HepG2 (cell line): ENCODE data around the gene SLC4A5. TPM values are rescaled to one million over a fixed set of nuclear protein-coding genes. Genes with fewer than 3 reads are reported as not detected.

Experiments
- CCAR2 ChIP-seq: fragments of 200-400 bp; formaldehyde crosslinking; optimal IDR thresholded peaks from 2 replicates; pipeline ENCODE3; 2018; ENCODE audit warnings: low read depth, mild to moderate bottlenecking, low read length, moderate library complexity
- CHD2 ChIP-seq: IDR thresholded peaks from 2 replicates; pipeline ENCODE4 v1.6.1; 2011; ENCODE audit warnings: low read depth, low read length, improper control_type of control experiment
- E2F2 ChIP-seq: sonication (generic); formaldehyde crosslinking; IDR thresholded peaks from 2 replicates; pipeline ENCODE4 v1.4.0; 2020; ENCODE audit warnings: missing genetic modification reagents, borderline replicate concordance
- ETV5 ChIP-seq: IDR thresholded peaks from 2 replicates; pipeline ENCODE4 v1.6.1; 2018; ENCODE audit warnings: missing biosample characterization, missing genetic modification reagents, inconsistent platforms, borderline replicate concordance
- GABPA ChIP-seq, 2 experiments: IDR thresholded peaks; 2 replicates each; pipeline ENCODE4 v1.6.1; 2011 to 2016; ENCODE audit warnings: low read depth in 2 of 2, low read length in 1 of 2, missing biosample characterization in 1 of 2, missing genetic modification characterization in 1 of 2
- GTF2F1 ChIP-seq: fragments of 150-350 bp; IDR thresholded peaks from 2 replicates; pipeline ENCODE4 v1.6.1; 2014; ENCODE audit warnings: low read length
- KAT7 ChIP-seq: IDR thresholded peaks from 2 replicates; pipeline ENCODE4 v1.6.1; 2018; ENCODE audit warnings: borderline replicate concordance, missing compliant biosample characterization
- MAFK ChIP-seq, 2 experiments: IDR thresholded peaks in 1 of 2; conservative IDR thresholded peaks in 1 of 2; 2 replicates each; pipeline ENCODE4 v1.6.1; 2011; ENCODE audit warnings: improper control_type of control experiment in 2 of 2, low read length in 2 of 2
- MYNN ChIP-seq: sonication (generic); formaldehyde crosslinking; IDR thresholded peaks from 2 replicates; pipeline ENCODE4 v1.4.0; 2020; ENCODE audit warnings: mild to moderate bottlenecking, low read depth, missing genetic modification reagents
- PHB2 ChIP-seq: fragments of 450-650 bp; IDR thresholded peaks from 2 replicates; pipeline ENCODE4 v1.6.1; 2018; ENCODE audit not compliant: partially characterized antibody
- POLR2AphosphoS2 ChIP-seq: IDR thresholded peaks from 2 replicates; pipeline ENCODE4 v1.6.1; 2011; ENCODE audit warnings: low read depth, low read length, improper control_type of control experiment
- RARG ChIP-seq: sonication (generic); formaldehyde crosslinking; IDR thresholded peaks from 2 replicates; pipeline ENCODE4 v1.4.0; 2020; ENCODE audit warnings: low read depth, mild to moderate bottlenecking, missing genetic modification reagents
- SMC3 ChIP-seq: IDR thresholded peaks from 2 replicates; pipeline ENCODE4 v1.6.1; 2011; ENCODE audit warnings: low read length, improper control_type of control experiment
- U2AF1 ChIP-seq: fragments of 200-400 bp; formaldehyde crosslinking; optimal IDR thresholded peaks from 2 replicates; pipeline ENCODE3; 2017; ENCODE audit warnings: mild to moderate bottlenecking, low read depth, low read length
- ZBTB46 ChIP-seq: sonication (generic); formaldehyde crosslinking; IDR thresholded peaks from 2 replicates; pipeline ENCODE4 v1.4.0; 2020; ENCODE audit warnings: mild to moderate bottlenecking, missing genetic modification reagents, borderline replicate concordance
- ZEB1 ChIP-seq: IDR thresholded peaks from 2 replicates; pipeline ENCODE4 v1.6.1; 2012; ENCODE audit warnings: mild to moderate bottlenecking, low read depth, inconsistent platforms; ENCODE audit not compliant: insufficient replicate concordance
- ZNF232 ChIP-seq: sonication (generic); formaldehyde crosslinking; IDR thresholded peaks from 2 replicates; pipeline ENCODE4 v1.4.0; 2020; ENCODE audit warnings: missing genetic modification reagents, borderline replicate concordance
- ZNF292 ChIP-seq: sonication (generic); formaldehyde crosslinking; IDR thresholded peaks from 2 replicates; pipeline ENCODE4 v1.8.1; 2022; ENCODE audit warnings: mild to moderate bottlenecking, low read depth, missing genetic modification reagents, borderline replicate concordance
- ZNF550 ChIP-seq: sonication (generic); formaldehyde crosslinking; IDR thresholded peaks from 2 replicates; pipeline ENCODE4 v1.4.0; 2020; ENCODE audit warnings: mild to moderate bottlenecking, missing genetic modification reagents, borderline replicate concordance
- ZNF766 ChIP-seq: sonication (generic); formaldehyde crosslinking; IDR thresholded peaks from 2 replicates; pipeline ENCODE4 v1.5.0; 2020; ENCODE audit warnings: missing genetic modification reagents, borderline replicate concordance
- polyA plus RNA-seq, 8 experiments: library from polyadenylated mRNA; depleted of rRNA in 3 of 8; stranded (reverse) in 7 of 8; unstranded in 1 of 8; fragments of >200 nt; fragmentation: Illumina TruSeq in 4 of 8; extraction: Trizol in 4 of 8; gene quantifications; 2 replicates each; pipeline versions ENCODE4 v1.2.1 to v1.2.3, GENCODE V29; 2011 to 2016; ENCODE audit warnings: low read depth in 4 of 8, missing spikeins in 1 of 8, mixed read lengths in 1 of 8; ENCODE audit not compliant: insufficient read depth in 1 of 8
- total RNA-seq, 5 experiments: library from RNA; depleted of rRNA; stranded (reverse); fragments of >200 nt; fragmentation: Illumina TruSeq; extraction: Trizol; gene quantifications; 2 replicates each; pipeline ENCODE4 v1.2.3, GENCODE V29; 2016; ENCODE audit warnings: low read depth in 1 of 5
- TF ChIP-seq, protein P1 (sequence below): IDR thresholded peaks from 2 replicates; pipeline ENCODE4 v1.6.1; 2016; ENCODE audit warnings: low read depth, control low read depth
- TF ChIP-seq, protein P2 (sequence below): sonication (generic); formaldehyde crosslinking; IDR thresholded peaks from 2 replicates; pipeline ENCODE4 v1.4.0; 2020; ENCODE audit warnings: missing genetic modification reagents, borderline replicate concordance
- TF ChIP-seq, protein P3 (sequence below): IDR thresholded peaks from 2 replicates; pipeline ENCODE4 v1.6.1; 2016; ENCODE audit warnings: mild to moderate bottlenecking

The SLC4A5 gene
- total and polyA plus RNA-seq, 2 of the 13 experiments (the other 11 are each of a cell fraction or from before 2014, with no cell fraction given): 0.50 TPM; not detected in 1

DNA sequence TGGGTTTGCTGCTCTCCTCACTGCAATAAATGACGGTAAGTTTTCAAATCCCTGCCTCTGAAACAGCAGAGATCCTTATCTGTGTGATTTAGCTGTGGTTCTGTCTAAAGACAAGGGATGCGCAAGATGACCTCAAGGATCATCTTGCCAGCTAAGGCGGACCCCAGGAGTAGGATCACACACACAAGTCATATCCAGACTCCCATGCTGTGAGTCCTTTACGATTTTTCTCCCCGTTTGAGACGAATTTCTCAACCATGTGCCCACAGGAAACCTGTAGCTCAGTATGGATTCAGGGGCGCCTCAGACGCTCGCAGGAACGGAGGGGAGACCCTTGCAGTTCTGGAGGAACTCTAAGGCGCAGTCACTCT, 48.0 kb upstream of the SLC4A5 start (continued):
- TF ChIP-seq ZBTB46 (no peak), ZNF292 (CRISPR knock-in tag) (no peak), CHD2 (no peak), ZNF766 (no peak), U2AF1 (no peak), PHB2 (no peak), ETV5 (CRISPR knock-in tag) (no peak), E2F2 (CRISPR knock-in tag) (no peak), ZEB1 (no peak), KAT7 (CRISPR knock-in tag) (no peak), RARG (no peak), SMC3 (no peak), CCAR2 (no peak), MYNN (0 out of 2 replicates have a peak, but pooled peaks have one; percentile 17), ZNF550 (CRISPR knock-in tag) (no peak), ZNF232 (no peak), GABPA (IDR thresholded peaks at IDR 0.05; ENCODE audit: low read depth, low read length) (no peak), GABPA (CRISPR knock-in tag; IDR thresholded peaks at IDR 0.05; ENCODE audit: low read depth) (no peak), POLR2AphosphoS2 (no peak), GTF2F1 (no peak), MAFK (conservative IDR thresholded peaks at IDR 0.05 in 1 of 2, IDR thresholded peaks at IDR 0.05 in 1 of 2; ENCODE audit: low read length in 2 of 2) (no peak)
- TF ChIP-seq, protein P1, sequence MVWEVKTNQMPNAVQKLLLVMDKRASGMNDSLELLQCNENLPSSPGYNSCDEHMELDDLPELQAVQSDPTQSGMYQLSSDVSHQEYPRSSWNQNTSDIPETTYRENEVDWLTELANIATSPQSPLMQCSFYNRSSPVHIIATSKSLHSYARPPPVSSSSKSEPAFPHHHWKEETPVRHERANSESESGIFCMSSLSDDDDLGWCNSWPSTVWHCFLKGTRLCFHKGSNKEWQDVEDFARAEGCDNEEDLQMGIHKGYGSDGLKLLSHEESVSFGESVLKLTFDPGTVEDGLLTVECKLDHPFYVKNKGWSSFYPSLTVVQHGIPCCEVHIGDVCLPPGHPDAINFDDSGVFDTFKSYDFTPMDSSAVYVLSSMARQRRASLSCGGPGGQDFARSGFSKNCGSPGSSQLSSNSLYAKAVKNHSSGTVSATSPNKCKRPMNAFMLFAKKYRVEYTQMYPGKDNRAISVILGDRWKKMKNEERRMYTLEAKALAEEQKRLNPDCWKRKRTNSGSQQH: no peak; the same call in 1 of the 2 replicates
- TF ChIP-seq, protein P2, sequence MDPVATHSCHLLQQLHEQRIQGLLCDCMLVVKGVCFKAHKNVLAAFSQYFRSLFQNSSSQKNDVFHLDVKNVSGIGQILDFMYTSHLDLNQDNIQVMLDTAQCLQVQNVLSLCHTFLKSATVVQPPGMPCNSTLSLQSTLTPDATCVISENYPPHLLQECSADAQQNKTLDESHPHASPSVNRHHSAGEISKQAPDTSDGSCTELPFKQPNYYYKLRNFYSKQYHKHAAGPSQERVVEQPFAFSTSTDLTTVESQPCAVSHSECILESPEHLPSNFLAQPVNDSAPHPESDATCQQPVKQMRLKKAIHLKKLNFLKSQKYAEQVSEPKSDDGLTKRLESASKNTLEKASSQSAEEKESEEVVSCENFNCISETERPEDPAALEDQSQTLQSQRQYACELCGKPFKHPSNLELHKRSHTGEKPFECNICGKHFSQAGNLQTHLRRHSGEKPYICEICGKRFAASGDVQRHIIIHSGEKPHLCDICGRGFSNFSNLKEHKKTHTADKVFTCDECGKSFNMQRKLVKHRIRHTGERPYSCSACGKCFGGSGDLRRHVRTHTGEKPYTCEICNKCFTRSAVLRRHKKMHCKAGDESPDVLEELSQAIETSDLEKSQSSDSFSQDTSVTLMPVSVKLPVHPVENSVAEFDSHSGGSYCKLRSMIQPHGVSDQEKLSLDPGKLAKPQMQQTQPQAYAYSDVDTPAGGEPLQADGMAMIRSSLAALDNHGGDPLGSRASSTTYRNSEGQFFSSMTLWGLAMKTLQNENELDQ: no peak
- TF ChIP-seq, protein P3, sequence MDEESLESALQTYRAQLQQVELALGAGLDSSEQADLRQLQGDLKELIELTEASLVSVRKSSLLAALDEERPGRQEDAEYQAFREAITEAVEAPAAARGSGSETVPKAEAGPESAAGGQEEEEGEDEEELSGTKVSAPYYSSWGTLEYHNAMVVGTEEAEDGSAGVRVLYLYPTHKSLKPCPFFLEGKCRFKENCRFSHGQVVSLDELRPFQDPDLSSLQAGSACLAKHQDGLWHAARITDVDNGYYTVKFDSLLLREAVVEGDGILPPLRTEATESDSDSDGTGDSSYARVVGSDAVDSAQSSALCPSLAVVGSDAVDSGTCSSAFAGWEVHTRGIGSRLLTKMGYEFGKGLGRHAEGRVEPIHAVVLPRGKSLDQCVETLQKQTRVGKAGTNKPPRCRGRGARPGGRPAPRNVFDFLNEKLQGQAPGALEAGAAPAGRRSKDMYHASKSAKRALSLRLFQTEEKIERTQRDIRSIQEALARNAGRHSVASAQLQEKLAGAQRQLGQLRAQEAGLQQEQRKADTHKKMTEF: no peak
